Effector CD8-positive, alpha-beta T cell (primary cell): Measurements from ENCODE around the gene ORC4.

Source experiments
- DNase-seq: peaks from one replicate; lab custom pipeline; 2025; lab: John Stamatoyannopoulos, UW

ORC4 gene

GRCh38 chr2:147934881-147935620, 85.5 kb downstream of the ORC4 start:
- no peak for DNase-seq

DNA sequence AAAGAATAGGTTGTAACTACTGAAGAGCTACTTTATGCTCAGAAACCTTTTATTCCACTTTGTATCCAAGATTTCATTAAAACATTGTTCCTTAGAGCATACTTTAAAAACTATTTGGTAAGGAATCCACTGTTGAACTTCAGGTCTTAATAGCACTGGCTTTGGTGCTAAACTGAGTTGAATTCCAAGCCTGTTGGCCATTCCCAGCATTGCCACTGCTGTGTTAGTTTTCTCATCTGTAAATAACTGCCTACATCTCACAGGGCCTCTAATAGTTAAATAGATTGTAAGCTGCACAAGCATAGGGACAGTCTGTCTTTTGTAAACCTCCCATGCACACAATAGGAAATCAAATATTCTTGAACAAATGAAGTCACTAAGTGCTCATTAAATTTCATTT, 86.6 kb downstream of the ORC4 start:
- DNase-seq: no peak

DNA sequence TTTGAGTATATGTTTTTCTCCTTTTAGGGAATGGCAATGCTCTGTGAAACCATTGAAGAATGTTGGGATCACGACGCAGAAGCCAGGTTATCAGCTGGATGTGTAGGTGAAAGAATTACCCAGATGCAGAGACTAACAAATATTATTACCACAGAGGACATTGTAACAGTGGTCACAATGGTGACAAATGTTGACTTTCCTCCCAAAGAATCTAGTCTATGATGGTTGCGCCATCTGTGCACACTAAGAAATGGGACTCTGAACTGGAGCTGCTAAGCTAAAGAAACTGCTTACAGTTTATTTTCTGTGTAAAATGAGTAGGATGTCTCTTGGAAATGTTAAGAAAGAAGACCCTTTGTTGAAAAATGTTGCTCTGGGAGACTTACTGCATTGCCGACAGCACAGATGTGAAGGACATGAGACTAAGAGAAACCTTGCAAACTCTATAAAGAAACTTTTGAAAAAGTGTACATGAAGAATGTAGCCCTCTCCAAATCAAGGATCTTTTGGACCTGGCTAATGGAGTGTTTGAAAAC, 93.4 kb downstream of the ORC4 start:
- no peak for DNase-seq

DNA sequence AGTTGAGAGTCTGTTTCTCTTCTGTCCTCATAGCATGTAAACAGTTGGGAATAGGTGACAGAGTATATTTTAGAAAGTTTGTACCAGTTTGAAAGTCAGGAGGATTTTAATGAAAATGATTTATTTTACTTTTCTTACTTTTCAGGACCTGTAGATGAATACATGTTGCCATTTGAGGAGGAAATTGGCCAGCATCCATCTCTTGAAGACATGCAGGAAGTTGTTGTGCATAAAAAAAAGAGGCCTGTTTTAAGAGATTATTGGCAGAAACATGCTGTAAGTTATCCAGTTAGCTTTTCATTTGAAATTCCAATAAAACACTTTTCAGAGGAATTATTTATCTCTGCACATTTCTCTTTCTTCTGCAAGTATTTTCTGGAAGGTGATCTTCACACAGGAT, 94.7 kb downstream of the ORC4 start:
- no peak for DNase-seq

GRCh38 chr2:147924647-147925046, 95.9 kb downstream of the ORC4 start:
- DNase-seq: no peak

GRCh38 chr2:147923846-147924245, 96.7 kb downstream of the ORC4 start:
- DNase-seq: no peak

DNA sequence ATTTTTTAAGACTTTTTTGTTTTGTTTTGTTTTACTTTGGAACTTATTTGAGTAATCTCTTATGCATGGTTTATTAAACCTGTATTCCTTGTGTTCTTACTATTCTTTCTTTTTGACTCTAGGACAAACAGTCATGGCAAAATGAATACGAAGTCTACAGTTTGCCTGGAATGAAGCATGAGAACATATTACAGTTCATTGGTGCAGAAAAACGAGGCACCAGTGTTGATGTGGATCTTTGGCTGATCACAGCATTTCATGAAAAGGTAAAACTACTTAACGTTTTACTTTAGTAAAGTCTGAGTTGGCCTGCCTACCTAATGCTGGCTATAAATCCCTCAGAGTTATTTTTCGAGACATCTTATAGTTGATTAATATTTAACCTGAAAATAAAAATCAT, 103.4 kb downstream of the ORC4 start:
- no peak for DNase-seq

GRCh38 chr2:147916723-147917122, 103.8 kb downstream of the ORC4 start:
- no peak for DNase-seq

GRCh38 chr2:147916067-147916466, 104.5 kb downstream of the ORC4 start:
- DNase-seq: no peak

GRCh38 chr2:147913701-147914480, 106.6 kb downstream of the ORC4 start:
- DNase-seq: no peak

DNA sequence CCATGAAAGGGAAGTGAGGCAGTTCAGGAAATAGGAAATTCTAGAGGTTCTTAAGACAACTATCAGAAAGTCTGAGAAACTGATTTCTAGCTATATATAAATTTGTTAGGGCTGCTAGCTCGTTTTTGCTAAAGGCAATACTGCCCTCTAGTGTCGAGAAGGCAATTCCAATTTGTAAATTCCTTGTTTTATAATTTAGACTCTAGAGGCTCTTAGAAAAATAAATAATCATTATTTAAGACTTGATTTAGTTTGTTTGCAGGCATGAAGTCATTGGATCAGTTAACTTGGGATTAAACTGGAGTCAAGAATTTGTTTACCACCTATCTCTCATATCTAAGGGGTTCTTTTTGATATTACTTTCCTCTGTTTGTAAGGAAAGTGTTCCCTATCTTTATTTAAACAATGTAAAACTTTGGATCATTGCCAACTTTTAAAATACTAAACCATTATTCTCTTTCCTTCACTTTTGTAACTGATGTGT, 109.5 kb downstream of the ORC4 start:
- DNase-seq: no peak

DNA sequence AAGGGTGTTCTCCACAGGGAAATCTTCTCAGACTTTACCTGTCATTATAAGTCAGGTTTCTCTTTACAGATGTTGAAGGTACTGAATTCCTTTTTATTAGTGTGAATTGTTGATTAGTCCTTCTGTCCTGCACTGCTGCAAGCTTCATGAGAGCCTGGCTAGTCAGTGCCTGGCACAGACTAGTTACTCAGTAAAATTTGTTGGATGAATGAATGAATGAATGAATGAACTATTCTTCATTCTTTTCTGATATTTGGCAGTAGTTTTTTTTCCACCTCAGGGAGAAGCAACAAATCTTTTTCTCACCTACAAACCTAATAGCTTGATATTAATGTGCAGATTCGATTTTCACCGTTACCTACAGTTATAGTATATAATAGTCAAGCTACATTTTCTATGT, 111.4 kb downstream of the ORC4 start:
- no peak for DNase-seq

- DNase-seq: no peak
Measured at GRCh38 chr2:147904051-147904450, 116.5 kb downstream of the ORC4 start.

DNA sequence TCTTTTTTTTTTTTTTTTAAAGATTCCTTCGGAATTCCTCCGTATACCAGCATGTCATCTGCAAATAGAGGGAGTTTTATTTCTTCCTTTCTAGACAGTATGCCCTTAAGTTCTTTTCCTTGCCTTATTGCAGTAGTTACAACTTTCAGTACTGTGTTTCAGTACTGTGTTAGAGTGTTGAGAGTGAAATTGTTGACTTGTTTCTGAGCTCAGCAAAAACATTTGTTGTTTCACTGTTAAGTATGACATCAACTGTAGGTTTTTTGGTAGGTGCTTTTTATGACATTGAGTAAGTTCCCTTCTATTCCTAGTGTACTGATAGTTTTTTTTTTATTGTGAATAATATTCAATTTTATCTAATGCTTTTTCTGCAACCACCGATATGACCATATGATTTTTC, 131.9 kb downstream of the ORC4 start:
- no peak for DNase-seq

DNA sequence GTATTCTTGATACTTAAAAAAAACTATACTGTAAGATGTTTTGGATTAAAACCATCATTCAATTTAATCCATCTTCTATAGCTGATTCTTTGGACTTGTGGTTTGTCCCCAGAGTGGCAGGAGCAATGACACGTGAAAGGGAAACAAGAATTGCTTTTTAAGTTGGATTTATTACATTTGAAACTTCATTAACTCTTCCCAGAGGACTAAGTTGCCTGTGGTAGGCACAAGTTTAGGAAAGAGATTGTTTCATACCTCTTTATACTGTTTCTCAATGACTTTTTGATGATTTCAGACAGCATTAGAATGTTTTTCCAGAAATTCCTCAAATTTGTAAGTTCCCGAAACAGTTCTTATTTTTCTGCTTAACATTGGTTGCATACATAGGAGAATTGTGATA, 134.4 kb downstream of the ORC4 start:
- DNase-seq: no peak

DNA sequence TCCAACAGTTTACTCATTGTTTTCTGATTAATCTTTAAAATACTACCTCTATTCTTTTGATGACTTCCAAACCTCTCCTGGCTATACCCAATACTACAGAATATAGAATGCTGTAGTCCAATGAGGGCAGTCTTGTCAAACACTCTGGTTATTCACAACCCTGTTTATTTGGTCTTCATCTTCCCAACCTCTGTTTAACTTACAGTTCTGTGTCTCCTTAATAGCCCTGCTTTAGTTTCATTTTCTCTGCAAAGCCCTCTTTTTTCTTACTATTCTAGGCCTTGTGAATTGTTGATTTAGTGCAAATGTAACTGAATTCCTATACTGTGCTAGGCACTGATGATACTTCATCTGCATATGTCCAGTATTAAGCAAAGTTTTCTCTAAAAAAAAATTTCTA, 135.7 kb downstream of the ORC4 start:
- DNase-seq: no peak

DNA sequence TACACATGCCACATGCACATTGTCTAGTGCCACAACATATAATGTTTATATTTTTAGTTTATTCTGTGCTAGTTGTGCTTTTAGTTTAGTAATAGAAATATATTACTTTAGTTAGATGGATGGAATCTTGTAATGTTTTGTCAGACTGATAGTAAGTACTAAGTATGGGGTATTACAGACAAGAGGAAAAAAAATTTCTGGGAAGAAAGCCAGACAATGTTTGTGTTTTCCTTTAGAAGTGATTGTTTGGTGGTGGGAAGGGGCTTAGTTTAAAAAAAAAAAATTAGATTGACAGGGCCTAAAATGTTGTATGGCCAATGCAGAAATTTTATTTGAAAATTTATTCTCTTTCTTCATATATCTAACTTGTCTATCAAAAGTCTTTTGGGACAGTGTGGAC, 137.9 kb downstream of the ORC4 start:
- no peak for DNase-seq
